ENCODE results near the gene NEDD8. TPM values are rescaled to one million over a fixed set of nuclear protein-coding genes. Genes with fewer than 3 reads are reported as not detected.
A peak's percentile ranks its signal among the peaks of the same experiment; 100 is the strongest.

The NEDD8 gene
- total RNA-seq (2014; rRNA removed; shearing (Covaris generic)) (138 and 161 TPM in 2 replicates), polyA plus RNA-seq (2016; fragmentation: Nextera tagmentation; extraction: Ambion mirVana) (326 and 342 TPM in 2 replicates)

GRCh38 chr14:24232121-24232644 is at the start of gene NEDD8:
NEDD8 (minus strand) TSS chr14:24232367; CDS start chr14:24232267, 100 bp downstream.
- Histone ChIP-seq H3K9me3 (ENCODE audit: low read depth) (no peaks in the 10 kb centered on the region), H3K9me2 (ENCODE audit: insufficient read depth) (no peaks in the 10 kb centered on the region), H3F3A (ENCODE audit: insufficient read depth) (peaks cover 4% of the 10 kb centered on the region), H3K27ac (peak within 1 kb of the TSS; percentile 70), H3K27me3 (replicated peaks; ENCODE audit: insufficient read depth) (no peaks in the 10 kb centered on the region), H3K36me3 (ENCODE audit: low read depth) (peaks cover 14% of the 10 kb centered on the region), H3K4me3 (peak within 1 kb of the TSS; percentile 77), H2AFZ (peak within 1 kb of the TSS; percentile 80), H3K4me2 (ENCODE audit: unreplicated experiment) (peak within 1 kb of the TSS; percentile 94), H4K20me1 (ENCODE audit: insufficient read depth) (no peaks in the 10 kb centered on the region), H3K4me1 (ENCODE audit: insufficient read depth) (peaks cover 14% of the 10 kb centered on the region), H3K9ac (peak within 1 kb of the TSS; percentile 91), H3K79me2 (ENCODE audit: insufficient read depth) (peaks cover 88% of the 10 kb centered on the region)
- peak; percentile 99 for DNase-seq
- in situ Hi-C loops (cut with MboI) = no loop called here
- no peak for TF ChIP-seq EZH2 (IDR thresholded peaks at IDR 0.05; ENCODE audit: insufficient read depth, poor library complexity, severe bottlenecking)
- no peak for TF ChIP-seq EZH2phosphoT487 (IDR thresholded peaks at IDR 0.05; ENCODE audit: insufficient read depth, low read depth)
- 0 to 1% methylated on average over 22 to 25 of the region's 30 CpGs for WGBS, 2 experiments (ENCODE audit: low coverage in 1 of 2, low lambda C conversion rate in 2 of 2, missing lambda C conversion rate in 2 of 2)

- TF ChIP-seq EZH2phosphoT487 (IDR thresholded peaks at IDR 0.05; ENCODE audit: insufficient read depth, low read depth) (no peak), EZH2 (IDR thresholded peaks at IDR 0.05; ENCODE audit: insufficient read depth, poor library complexity, severe bottlenecking) (no peak)
- in situ Hi-C loops (cut with MboI) = no loop called here
- Histone ChIP-seq H3K4me3 (no peak overlapping the region), H3K4me2 (ENCODE audit: unreplicated experiment) (no peak overlapping the region), H3K36me3 (ENCODE audit: low read depth) (no peaks in the 10 kb centered on the region), H3K9me2 (ENCODE audit: insufficient read depth) (no peaks in the 10 kb centered on the region), H3K9ac (no peak overlapping the region), H3F3A (ENCODE audit: insufficient read depth) (no peaks in the 10 kb centered on the region), H2AFZ (no peak overlapping the region), H3K27ac (no peak overlapping the region), H3K27me3 (replicated peaks; ENCODE audit: insufficient read depth) (no peaks in the 10 kb centered on the region), H4K20me1 (ENCODE audit: insufficient read depth) (no peaks in the 10 kb centered on the region), H3K9me3 (ENCODE audit: low read depth) (no peaks in the 10 kb centered on the region), H3K79me2 (ENCODE audit: insufficient read depth) (no peaks in the 10 kb centered on the region), H3K4me1 (ENCODE audit: insufficient read depth) (peaks cover 16% of the 10 kb centered on the region; the same call in 1 of the 2 replicates)
- WGBS, 2 experiments (ENCODE audit: low coverage in 1 of 2, low lambda C conversion rate in 2 of 2, missing lambda C conversion rate in 2 of 2) = 75 to 81% methylated on average over 7 of the region's 7 CpGs
- no peak for DNase-seq
Measured at GRCh38 chr14:24281636-24282035, 49.5 kb upstream of the NEDD8 start.

GRCh38 chr14:24280797-24281460 is 48.8 kb upstream of the NEDD8 start:
- H2AFZ ChIP-seq = no peak overlapping the region
- no peaks in the 10 kb centered on the region for H3K9me2 ChIP-seq (ENCODE audit: insufficient read depth)
- no peaks in the 10 kb centered on the region for H3F3A ChIP-seq (ENCODE audit: insufficient read depth)
- no peak for TF ChIP-seq EZH2 (IDR thresholded peaks at IDR 0.05; ENCODE audit: insufficient read depth, poor library complexity, severe bottlenecking)
- TF ChIP-seq EZH2phosphoT487 (IDR thresholded peaks at IDR 0.05; ENCODE audit: insufficient read depth, low read depth) = no peak
- H3K79me2 ChIP-seq (ENCODE audit: insufficient read depth) = no peaks in the 10 kb centered on the region
- no peak overlapping the region for H3K9ac ChIP-seq
- peak; percentile 56 for DNase-seq
- H3K27me3 ChIP-seq (replicated peaks; ENCODE audit: insufficient read depth) = no peaks in the 10 kb centered on the region
- H3K9me3 ChIP-seq (ENCODE audit: low read depth) = no peaks in the 10 kb centered on the region
- no peak overlapping the region for H3K4me2 ChIP-seq (ENCODE audit: unreplicated experiment)
- no peaks in the 10 kb centered on the region for H4K20me1 ChIP-seq (ENCODE audit: insufficient read depth)
- no peaks in the 10 kb centered on the region for H3K36me3 ChIP-seq (ENCODE audit: low read depth)
- peaks cover 16% of the 10 kb centered on the region; the same call in 1 of the 2 replicates for H3K4me1 ChIP-seq (ENCODE audit: insufficient read depth)
- H3K4me3 ChIP-seq = no peak overlapping the region
- no peak overlapping the region for H3K27ac ChIP-seq
- 44 to 52% methylated on average over 6 of the region's 6 CpGs for WGBS, 2 experiments (ENCODE audit: low coverage in 1 of 2, low lambda C conversion rate in 2 of 2, missing lambda C conversion rate in 2 of 2)
- in situ Hi-C loops (cut with MboI) = no loop called here

DNA sequence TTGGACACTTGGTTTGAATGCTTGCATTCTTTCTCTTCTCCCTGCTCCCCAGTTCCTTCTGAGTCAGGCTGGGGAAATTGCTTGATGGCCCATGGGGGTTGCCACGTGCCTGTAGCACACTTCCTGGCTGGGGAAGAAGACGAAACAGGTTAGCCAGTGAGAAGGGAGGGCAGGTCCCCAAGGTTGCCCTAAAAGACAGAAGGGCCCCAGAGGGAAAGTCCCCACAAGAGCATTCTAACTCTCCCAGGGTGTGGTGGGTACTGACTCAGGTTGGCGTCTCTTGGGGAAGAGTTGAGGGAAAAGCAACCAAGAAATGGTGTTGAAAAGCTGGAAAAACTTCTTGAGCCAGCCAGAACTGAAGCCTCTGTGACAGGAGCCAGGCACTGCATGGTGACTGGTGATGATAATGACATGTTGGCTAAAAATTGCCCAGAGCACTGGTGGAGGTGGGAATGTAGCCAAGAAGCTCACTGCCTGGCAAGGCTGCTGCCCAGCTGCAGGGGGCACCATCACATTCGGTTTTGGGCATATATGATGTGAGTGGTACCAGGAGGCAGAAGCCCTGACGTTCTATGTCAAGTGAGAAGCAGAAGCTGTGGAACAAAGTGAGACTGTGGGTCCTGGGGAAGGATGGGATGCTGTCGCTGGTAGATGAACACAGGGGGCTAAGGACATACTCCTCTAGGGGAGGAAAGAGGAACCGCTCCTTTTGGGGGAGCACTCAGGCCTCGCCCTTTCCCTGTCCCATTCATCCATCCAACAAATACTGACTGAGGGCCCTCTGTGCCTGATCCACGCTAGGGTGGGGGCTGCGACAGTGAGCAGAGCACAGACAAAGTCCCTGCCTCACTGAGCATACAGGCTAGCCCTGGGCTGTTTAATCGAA is 47.4 kb upstream of the NEDD8 start:
- no peaks in the 10 kb centered on the region for H4K20me1 ChIP-seq (ENCODE audit: insufficient read depth)
- no peaks in the 10 kb centered on the region for H3K9me3 ChIP-seq (ENCODE audit: low read depth)
- no peak overlapping the region for H3K4me2 ChIP-seq (ENCODE audit: unreplicated experiment)
- no peak overlapping the region for H3K9ac ChIP-seq
- peaks cover 16% of the 10 kb centered on the region; the same call in 1 of the 2 replicates for H3K4me1 ChIP-seq (ENCODE audit: insufficient read depth)
- no peak overlapping the region for H3K27ac ChIP-seq
- no peaks in the 10 kb centered on the region for H3K27me3 ChIP-seq (replicated peaks; ENCODE audit: insufficient read depth)
- no peak overlapping the region for H3K4me3 ChIP-seq
- peak; percentile 51 for DNase-seq
- 58 to 60% methylated on average over 11 of the region's 11 CpGs for WGBS, 2 experiments (ENCODE audit: low coverage in 1 of 2, low lambda C conversion rate in 2 of 2, missing lambda C conversion rate in 2 of 2)
- H3K9me2 ChIP-seq (ENCODE audit: insufficient read depth) = no peaks in the 10 kb centered on the region
- no peaks in the 10 kb centered on the region for H3K36me3 ChIP-seq (ENCODE audit: low read depth)
- 0 out of 2 replicates have a peak overlapping the region, but pooled peaks have one; percentile 9 for H2AFZ ChIP-seq
- no peaks in the 10 kb centered on the region for H3K79me2 ChIP-seq (ENCODE audit: insufficient read depth)
- in situ Hi-C loops (cut with MboI) = no loop called here
- TF ChIP-seq EZH2 (IDR thresholded peaks at IDR 0.05; ENCODE audit: insufficient read depth, poor library complexity, severe bottlenecking) (no peak), EZH2phosphoT487 (IDR thresholded peaks at IDR 0.05; ENCODE audit: insufficient read depth, low read depth) (no peak)
- no peaks in the 10 kb centered on the region for H3F3A ChIP-seq (ENCODE audit: insufficient read depth)

All from GM23248 (cell line).